NOMO-1 (cell line): ENCODE data around the gene PUM1.
"Not testable (repeated sequence)": the region's sequence is repeated elsewhere in the genome, so short reads cannot be mapped to it uniquely, and the experiment has no call there.

Source experiments
- DNase-seq, 2 experiments: peaks; one replicate each; lab custom pipeline; 2025; ENCODE audit not compliant: unreplicated experiment in 2 of 2; lab: John Stamatoyannopoulos, UW

The PUM1 gene

GRCh38 chr1:31000301-31000700 lies 65.2 kb downstream of the PUM1 start:
- no peak for DNase-seq

GRCh38 chr1:30998887-30999286 lies 66.6 kb downstream of the PUM1 start:
- DNase-seq: no peak

- DNase-seq: no peak
Measured at GRCh38 chr1:30998171-30998570, 67.3 kb downstream of the PUM1 start.

DNA sequence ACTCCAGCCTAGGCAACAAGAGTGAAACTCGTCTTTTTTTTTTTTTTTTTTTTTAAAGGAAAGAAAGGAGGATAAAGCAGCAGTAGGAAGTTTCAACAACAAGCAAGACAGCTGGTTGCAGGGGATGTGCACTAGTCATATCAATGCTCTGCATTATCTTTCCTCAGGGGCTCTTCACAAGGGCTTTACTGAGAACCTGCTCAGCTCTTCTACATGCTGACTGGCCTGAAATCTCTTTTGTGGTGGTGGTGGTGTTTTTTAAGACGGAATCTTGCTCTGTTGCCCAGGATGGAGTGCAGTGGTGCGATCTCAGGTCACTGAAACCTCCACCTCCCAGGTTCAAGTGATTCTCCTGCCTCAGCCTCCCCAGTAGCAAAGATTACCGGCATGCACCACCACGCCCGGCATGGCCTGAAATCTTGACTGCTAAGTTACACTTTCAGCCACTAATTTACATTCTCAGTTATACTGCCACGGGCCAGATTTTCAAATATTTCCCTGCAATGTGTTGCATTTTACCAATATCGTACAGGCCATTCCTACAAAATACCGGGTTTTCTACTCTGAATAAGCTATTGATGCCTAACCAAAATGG lies 68.0 kb downstream of the PUM1 start:
- no peak for DNase-seq

GRCh38 chr1:30995990-30996612 lies 69.4 kb downstream of the PUM1 start:
- no peak for DNase-seq

GRCh38 chr1:30991862-30992606 lies 73.5 kb downstream of the PUM1 start:
- DNase-seq: peak in 1 of 2 experiments; percentile 74

DNA sequence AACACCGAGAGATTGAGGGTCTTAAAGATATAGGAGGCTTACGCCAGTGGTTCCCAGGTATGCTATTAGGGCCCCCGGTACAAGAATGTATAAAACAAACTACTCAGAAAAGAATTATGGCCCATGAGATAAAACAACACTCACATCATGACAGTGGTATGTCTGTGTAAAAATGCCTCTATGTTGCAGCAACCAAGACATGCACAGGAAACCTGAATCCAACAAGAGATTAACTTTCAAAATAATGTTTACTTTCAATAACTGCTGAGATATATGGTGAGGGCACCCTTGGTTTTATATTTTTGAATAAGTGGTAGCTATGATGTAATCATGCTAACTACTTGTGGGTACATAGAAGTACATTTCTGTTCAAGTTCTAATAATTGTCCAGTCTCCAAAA lies 74.9 kb downstream of the PUM1 start:
- DNase-seq: peak in 1 of 2 experiments; percentile 14

GRCh38 chr1:30988045-30988444 lies 77.5 kb downstream of the PUM1 start:
- no peak for DNase-seq

- no peak for DNase-seq
Measured at GRCh38 chr1:30986755-30987154, 78.8 kb downstream of the PUM1 start.

- no peak for DNase-seq
Measured at GRCh38 chr1:30984991-30985503, 80.5 kb downstream of the PUM1 start.

GRCh38 chr1:30984165-30984889 lies 81.2 kb downstream of the PUM1 start:
- no peak for DNase-seq

GRCh38 chr1:30982937-30983336 lies 82.6 kb downstream of the PUM1 start:
- DNase-seq: peak; percentile 62 to 93

DNA sequence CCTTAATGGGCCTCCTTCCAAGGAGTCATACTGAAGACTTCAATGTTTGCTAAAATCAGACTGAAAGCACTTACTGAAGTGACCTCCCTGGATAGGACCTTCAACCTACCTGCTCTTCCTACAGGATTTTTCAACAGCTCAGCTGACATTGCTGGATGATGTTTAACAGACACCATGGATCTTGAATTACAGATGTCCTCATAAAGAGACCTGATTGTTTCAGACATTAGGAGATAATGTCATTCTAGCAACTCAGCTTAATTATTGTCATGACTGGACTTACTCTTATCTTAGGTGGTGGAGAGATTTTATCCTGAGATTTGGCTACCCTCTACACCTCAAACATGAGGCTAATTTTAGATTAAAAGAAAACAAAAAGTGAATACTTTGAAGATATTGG lies 83.1 kb downstream of the PUM1 start:
- no peak for DNase-seq

GRCh38 chr1:30981172-30981571 lies 84.3 kb downstream of the PUM1 start:
- DNase-seq: no peak

GRCh38 chr1:30977511-30977910 lies 88.0 kb downstream of the PUM1 start:
- no peak for DNase-seq

GRCh38 chr1:30977105-30977504 lies 88.4 kb downstream of the PUM1 start:
- DNase-seq: no peak

- peak in 1 of 2 experiments; percentile 39 for DNase-seq
Measured at GRCh38 chr1:30976143-30976542, 89.4 kb downstream of the PUM1 start.

GRCh38 chr1:30975217-30975616 lies 90.3 kb downstream of the PUM1 start:
- no peak for DNase-seq

GRCh38 chr1:30974536-30974935 lies 91.0 kb downstream of the PUM1 start:
- no peak for DNase-seq

- DNase-seq: not testable (repeated sequence)
Measured at GRCh38 chr1:30972349-30972748, 93.2 kb downstream of the PUM1 start.

GRCh38 chr1:30971496-30971895 lies 94.0 kb downstream of the PUM1 start:
- no peak for DNase-seq
